Activated B cell treated with CpG ODN at 0.5 μM for 24 hours (primary cell): Measurements from ENCODE around the gene CHCHD3. TPM values are rescaled to one million over a fixed set of nuclear protein-coding genes. Genes with fewer than 3 reads are reported as not detected.

ENCODE experiments used
- ATAC-seq: fragments of 200-7000 bp; cut with Tn5 transposase; one replicate; pipeline ENCODE4 v1.10.0; 2021; ENCODE audit warnings: low read depth, mild to moderate bottlenecking, moderate library complexity
- CTCF ChIA-PET: fragments of 350-600 bp; sonication (Branson Sonifier 250); formaldehyde crosslinking; loops from one replicate; lab custom pipeline; 2021; ENCODE audit warnings: antibody characterized with exemption; lab: Charles Lee
- POLR2A ChIA-PET: fragments of 350-600 bp; sonication (Branson Sonifier 250); formaldehyde crosslinking; loops from one replicate; lab custom pipeline; 2021; ENCODE audit warnings: antibody characterized with exemption; lab: Charles Lee
- DNase-seq: peaks from one replicate; pipeline ENCODE4 v3.0.0; 2022
- H3K27ac Mint-ChIP-seq: one replicate; pipeline ENCODE4 v1.8.0; 2020; ENCODE audit warnings: mixed read lengths
- H3K27me3 Mint-ChIP-seq: one replicate; pipeline ENCODE4 v1.8.0; 2021; ENCODE audit warnings: mixed read lengths
- H3K36me3 Mint-ChIP-seq: one replicate; pipeline ENCODE4 v1.8.0; 2021; ENCODE audit warnings: low read depth, mixed read lengths
- H3K4me1 Mint-ChIP-seq: one replicate; pipeline ENCODE4 v1.8.0; 2021; ENCODE audit warnings: mixed read lengths
- H3K4me3 Mint-ChIP-seq: one replicate; pipeline ENCODE4 v1.8.0; 2020; ENCODE audit warnings: mild to moderate bottlenecking, mixed read lengths
- H3K9me3 Mint-ChIP-seq: one replicate; pipeline ENCODE4 v1.8.0; 2020; ENCODE audit warnings: mixed read lengths
- CTCF ChIP-seq: fragments of 200-600 bp; IDR thresholded peaks from one replicate; pipeline ENCODE4 v1.8.0; 2022; ENCODE audit warnings: antibody characterized with exemption, mild to moderate bottlenecking
- intact Hi-C: fragments of 100-400 bp; cut with micrococcal nuclease; formaldehyde crosslinking; loops from one replicate; pipeline ENCODE4 v1.15.1; 2024
- total RNA-seq: library from RNA; stranded (reverse); gene quantifications from 2 replicates; pipeline ENCODE4 v1.2.3, GENCODE V29; 2022

CHCHD3 gene
- total RNA-seq, 1 donor from 2014 or later = 53.6 TPM

GRCh38 chr7:132840199-132840598 is 241.7 kb downstream of the CHCHD3 start:
- DNase-seq = no peak
- H3K27ac Mint-ChIP-seq = no peak overlapping the region

GRCh38 chr7:132838313-132838712 is 243.6 kb downstream of the CHCHD3 start:
- ChIA-PET CTCF (no interaction called here), POLR2A (no interaction called here)
- Mint-ChIP-seq H3K36me3 (peaks cover 48% of the 10 kb centered on the region), H3K4me1 (no peaks in the 10 kb centered on the region), H3K27me3 (no peaks in the 10 kb centered on the region), H3K9me3 (no peaks in the 10 kb centered on the region), H3K4me3 (no peak overlapping the region), H3K27ac (no peak overlapping the region)
- ATAC-seq (no peak), DNase-seq (no peak)
- TF ChIP-seq CTCF = no peak
- intact Hi-C loops = no loop called here

More at GRCh38 chr7:132840199-132840598, 241.7 kb downstream of the CHCHD3 start:
- POLR2A ChIA-PET = no interaction called here
- H3K27me3 Mint-ChIP-seq = no peaks in the 10 kb centered on the region
- H3K4me3 Mint-ChIP-seq = no peak overlapping the region
- intact Hi-C loops = no loop called here
- no peaks in the 10 kb centered on the region for H3K9me3 Mint-ChIP-seq
- H3K36me3 Mint-ChIP-seq = peaks cover 38% of the 10 kb centered on the region
- CTCF ChIA-PET = no interaction called here
- TF ChIP-seq CTCF = no peak
- no peaks in the 10 kb centered on the region for H3K4me1 Mint-ChIP-seq
- ATAC-seq = no peak

GRCh38 chr7:132837529-132837928 is 244.4 kb downstream of the CHCHD3 start:
- H3K4me1 Mint-ChIP-seq = no peaks in the 10 kb centered on the region
- intact Hi-C loops = no loop called here
- POLR2A ChIA-PET = no interaction called here
- no peak for TF ChIP-seq CTCF
- no peaks in the 10 kb centered on the region for H3K27me3 Mint-ChIP-seq
- CTCF ChIA-PET = no interaction called here
- no peak overlapping the region for H3K4me3 Mint-ChIP-seq
- no peak for DNase-seq
- ATAC-seq = no peak
- no peak overlapping the region for H3K27ac Mint-ChIP-seq
- H3K9me3 Mint-ChIP-seq = no peaks in the 10 kb centered on the region
- H3K36me3 Mint-ChIP-seq = peaks cover 47% of the 10 kb centered on the region

- no peaks in the 10 kb centered on the region for H3K4me1 Mint-ChIP-seq
- CTCF ChIA-PET = no interaction called here
- POLR2A ChIA-PET = no interaction called here
These were observed 245.1 kb downstream of the CHCHD3 start for GRCh38 chr7:132836746-132837145.

GRCh38 chr7:132830941-132831340 is 250.9 kb downstream of the CHCHD3 start:
- ATAC-seq (no peak), DNase-seq (no peak)
- Mint-ChIP-seq H3K4me3 (no peak overlapping the region), H3K36me3 (peaks cover 43% of the 10 kb centered on the region), H3K27ac (no peak overlapping the region), H3K27me3 (no peaks in the 10 kb centered on the region), H3K4me1 (no peaks in the 10 kb centered on the region), H3K9me3 (no peaks in the 10 kb centered on the region)
- no peak for TF ChIP-seq CTCF
- intact Hi-C loops = no loop called here
- ChIA-PET POLR2A (no interaction called here), CTCF (no interaction called here)

More at GRCh38 chr7:132836746-132837145, 245.1 kb downstream of the CHCHD3 start:
- Mint-ChIP-seq H3K36me3 (peaks cover 50% of the 10 kb centered on the region), H3K4me3 (no peak overlapping the region), H3K27me3 (no peaks in the 10 kb centered on the region), H3K9me3 (no peaks in the 10 kb centered on the region), H3K27ac (no peak overlapping the region)
- no peak for DNase-seq
- TF ChIP-seq CTCF = no peak
- no peak for ATAC-seq
- intact Hi-C loops = no loop called here
